BLaER1 treated with 17β-estradiol and CSF1 and Interleukin-3, amounts not matched to agents 10 nM and 100 nM (cell line): ENCODE results near the gene FATE1.

Experiments
- H3K27ac ChIP-seq, 11 experiments: shearing (Covaris generic); formaldehyde crosslinking; 2 replicates each; pipeline ENCODE4 v1.8.1; 2022
- H3K27me3 ChIP-seq, 11 experiments: shearing (Covaris generic); formaldehyde crosslinking; 2 replicates each; pipeline ENCODE4 v1.8.1; 2022
- H3K36me3 ChIP-seq, 11 experiments: shearing (Covaris generic); formaldehyde crosslinking; 2 replicates each; pipeline ENCODE4 v1.8.1; 2022
- H3K4me1 ChIP-seq, 10 experiments: shearing (Covaris generic); formaldehyde crosslinking; 2 replicates each; pipeline ENCODE4 v1.8.1; 2022
- H3K4me2 ChIP-seq, 11 experiments: shearing (Covaris generic); formaldehyde crosslinking; 2 replicates each; pipeline ENCODE4 v1.8.1; 2022
- H3K4me3 ChIP-seq, 10 experiments: shearing (Covaris generic); formaldehyde crosslinking; 2 replicates each; pipeline ENCODE4 v1.8.1; 2022
- H3K9ac ChIP-seq, 11 experiments: shearing (Covaris generic); formaldehyde crosslinking; 2 replicates each; pipeline ENCODE4 v1.8.1; 2022
- H3K9me3 ChIP-seq, 11 experiments: shearing (Covaris generic); formaldehyde crosslinking; replicated peaks in 1 of 11; 2 replicates each; pipeline ENCODE4 v1.8.1; 2022
- H4K20me1 ChIP-seq, 11 experiments: shearing (Covaris generic); formaldehyde crosslinking; 2 replicates each; pipeline ENCODE4 v1.8.1; 2022
- Cebpa-rat ChIP-seq, 11 experiments: shearing (Covaris generic); IDR thresholded peaks; 2 replicates each; pipeline ENCODE4 v1.8.1; 2022

FATE1 gene

GRCh38 chrX:151702026-151702714 lies 13.7 kb upstream of the FATE1 start:
- Histone ChIP-seq H3K9ac (no peak overlapping the region), H3K27me3 (peaks cover 88 to 99% (median 97%) of the 10 kb centered on the region in 11 experiments)

DNA sequence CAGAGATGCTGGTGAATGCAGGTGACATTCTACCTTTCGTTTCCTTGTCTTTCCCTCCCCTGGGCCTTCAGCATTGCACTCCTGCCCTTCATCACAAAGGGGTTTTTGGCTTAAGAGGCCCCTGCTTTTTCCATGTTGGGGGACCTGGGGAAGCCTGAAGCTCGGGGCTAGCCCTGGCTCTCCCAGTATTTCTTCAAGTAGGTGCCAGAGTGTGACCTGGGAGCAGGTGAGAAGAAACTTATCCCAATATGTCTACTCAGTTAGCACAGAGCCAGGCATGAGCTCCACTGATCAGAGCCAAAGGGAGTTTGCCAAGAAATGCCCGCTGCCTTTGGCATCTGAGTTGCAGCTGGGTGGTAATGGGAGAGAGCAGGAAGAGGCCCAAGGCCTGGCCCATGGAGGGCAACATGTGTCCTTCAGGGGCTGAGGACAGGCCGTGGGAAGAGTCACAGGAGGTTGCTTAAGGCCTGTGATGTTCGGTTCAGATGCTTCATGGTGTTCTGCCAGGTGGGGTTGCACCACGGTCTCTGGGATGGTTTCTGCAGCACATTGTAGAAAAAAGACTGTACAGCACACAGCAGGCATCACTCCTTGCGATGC lies 13.0 kb upstream of the FATE1 start:
- TF ChIP-seq Cebpa-rat (IDR thresholded peaks at IDR 0.05), result no peak
- no peak overlapping the region for H3K4me2 ChIP-seq
- no peak overlapping the region for H3K9ac ChIP-seq
- H4K20me1 ChIP-seq, result no peaks in the 10 kb centered on the region; a peak in 5 of 22 replicates
- no peak overlapping the region for H3K4me3 ChIP-seq
- H3K9me3 ChIP-seq, result no peaks in the 10 kb centered on the region; a peak in 1 of 22 replicates
- H3K27me3 ChIP-seq, result peaks cover 90 to 100% (median 99%) of the 10 kb centered on the region in 11 experiments
- no peak overlapping the region for H3K27ac ChIP-seq
- H3K4me1 ChIP-seq, result no peaks in the 10 kb centered on the region
- H3K36me3 ChIP-seq, result no peaks in the 10 kb centered on the region

More at GRCh38 chrX:151702026-151702714, 13.7 kb upstream of the FATE1 start:
- H3K4me3 ChIP-seq, result no peak overlapping the region
- no peaks in the 10 kb centered on the region for H3K36me3 ChIP-seq
- no peaks in the 10 kb centered on the region; a peak in 5 of 22 replicates for H4K20me1 ChIP-seq
- H3K27ac ChIP-seq, result no peak overlapping the region
- H3K4me1 ChIP-seq, result no peaks in the 10 kb centered on the region
- no peak overlapping the region for H3K4me2 ChIP-seq
- H3K9me3 ChIP-seq, result no peaks in the 10 kb centered on the region; a peak in 1 of 22 replicates
- no peak for TF ChIP-seq Cebpa-rat (IDR thresholded peaks at IDR 0.05)

DNA sequence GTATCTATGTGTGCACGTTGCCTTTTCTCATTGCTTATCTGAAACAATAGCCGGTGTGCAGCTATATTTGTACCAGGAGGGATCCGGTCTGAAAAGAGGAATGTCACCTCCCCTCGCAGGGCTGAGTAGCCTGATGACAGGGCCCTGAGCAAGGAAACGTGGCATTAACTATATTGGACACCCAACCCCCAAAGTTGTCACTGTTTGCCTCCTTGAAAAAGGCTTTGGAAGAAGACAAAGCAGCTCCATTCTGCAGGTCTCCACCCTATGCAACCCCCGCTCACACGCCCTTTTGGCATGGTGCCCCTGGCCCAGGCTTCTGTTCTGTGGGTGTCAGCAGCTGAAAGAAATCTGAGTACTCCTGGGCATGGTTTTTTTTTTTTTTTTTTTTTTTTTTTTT lies 12.3 kb upstream of the FATE1 start:
- Histone ChIP-seq H3K4me3 (no peak overlapping the region), H4K20me1 (no peaks in the 10 kb centered on the region; a peak in 5 of 22 replicates), H3K9me3 (no peaks in the 10 kb centered on the region; a peak in 1 of 22 replicates), H3K27me3 (peaks cover 83 to 100% (median 98%) of the 10 kb centered on the region in 11 experiments), H3K27ac (no peak overlapping the region), H3K9ac (no peak overlapping the region), H3K4me2 (no peak overlapping the region), H3K4me1 (no peaks in the 10 kb centered on the region), H3K36me3 (no peaks in the 10 kb centered on the region)
- no peak for TF ChIP-seq Cebpa-rat (IDR thresholded peaks at IDR 0.05)

- no peak for TF ChIP-seq Cebpa-rat (IDR thresholded peaks at IDR 0.05)
- H3K9ac ChIP-seq, result no peak overlapping the region
Observed at GRCh38 chrX:151704041-151704663, 11.7 kb upstream of the FATE1 start.

DNA sequence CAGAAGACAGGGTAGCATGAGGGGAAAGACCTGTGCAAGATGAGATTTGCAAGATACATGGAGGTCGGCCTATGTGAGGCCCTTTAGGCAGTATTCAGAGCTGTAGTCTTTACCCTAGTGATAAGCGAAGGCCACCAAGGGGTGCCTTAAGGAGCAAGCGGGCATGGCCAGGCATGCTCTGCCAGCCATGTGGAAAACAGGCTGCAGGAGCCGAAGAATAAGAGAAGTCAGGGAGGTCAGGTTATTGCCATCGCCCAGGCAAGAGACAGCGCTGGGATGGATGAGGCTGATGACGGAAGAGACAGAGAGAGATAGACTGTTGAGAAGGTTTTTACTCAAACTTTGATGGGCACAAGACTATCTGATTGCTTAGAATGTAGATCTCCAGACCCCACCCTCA lies 7.0 kb upstream of the FATE1 start:
- Histone ChIP-seq H3K4me1 (peaks cover 9 to 27% (median 22%) of the 10 kb centered on the region in 10 experiments; a peak in 19 of 20 replicates), H3K9me3 (no peaks in the 10 kb centered on the region)
- TF ChIP-seq Cebpa-rat (IDR thresholded peaks at IDR 0.05), result no peak

More at GRCh38 chrX:151704041-151704663, 11.7 kb upstream of the FATE1 start:
- Histone ChIP-seq H3K4me3 (no peak overlapping the region), H3K9me3 (no peaks in the 10 kb centered on the region), H3K36me3 (no peaks in the 10 kb centered on the region), H4K20me1 (no peaks in the 10 kb centered on the region; a peak in 5 of 22 replicates), H3K27me3 (peaks cover 79 to 100% (median 97%) of the 10 kb centered on the region in 11 experiments), H3K27ac (no peak overlapping the region), H3K4me1 (no peaks in the 10 kb centered on the region), H3K4me2 (no peak overlapping the region)

DNA sequence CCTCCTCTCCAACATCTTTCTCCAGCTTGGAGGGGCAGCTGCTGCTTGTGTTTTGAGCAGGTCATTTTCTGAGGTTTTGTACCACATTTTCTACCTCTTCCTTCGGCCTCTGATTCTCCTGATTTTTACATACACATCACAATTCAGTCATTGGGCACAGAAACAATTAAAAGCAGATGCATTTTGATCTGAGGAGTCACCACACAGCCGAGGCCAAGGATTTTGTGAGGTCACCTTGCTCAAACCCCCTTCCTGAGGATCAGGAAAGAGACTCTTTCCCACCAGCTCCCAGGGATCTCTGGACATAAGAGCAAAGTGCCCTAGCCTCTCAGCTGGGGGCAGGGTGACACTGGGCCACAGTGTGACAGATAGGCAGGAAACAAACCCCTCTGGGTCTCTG lies 5.4 kb upstream of the FATE1 start:
- no peaks in the 10 kb centered on the region for H3K36me3 ChIP-seq
- no peak overlapping the region for H3K4me3 ChIP-seq
- no peak overlapping the region for H3K9ac ChIP-seq
- H3K4me2 ChIP-seq, result peak overlapping the region in 8 of 11 experiments; percentile 40 to 66 (median 57); a peak in 13 of 22 replicates
- H3K27me3 ChIP-seq, result peaks cover 73 to 100% (median 97%) of the 10 kb centered on the region in 11 experiments
- no peak overlapping the region for H3K27ac ChIP-seq
- H4K20me1 ChIP-seq, result peaks cover 0 to 4% (median 0%) of the 10 kb centered on the region in 11 experiments; a peak in 2 of 22 replicates
- peaks cover 9 to 32% (median 28%) of the 10 kb centered on the region in 10 experiments; a peak in 19 of 20 replicates for H3K4me1 ChIP-seq
- TF ChIP-seq Cebpa-rat (IDR thresholded peaks at IDR 0.05), result no peak
- no peaks in the 10 kb centered on the region for H3K9me3 ChIP-seq

More for the DNA sequence above, 7.0 kb upstream of the FATE1 start:
- Histone ChIP-seq H3K36me3 (no peaks in the 10 kb centered on the region), H3K4me2 (no peak overlapping the region), H3K4me3 (no peak overlapping the region), H4K20me1 (peaks cover 0 to 4% (median 0%) of the 10 kb centered on the region in 11 experiments; a peak in 2 of 22 replicates), H3K27me3 (peaks cover 75 to 100% (median 98%) of the 10 kb centered on the region in 11 experiments), H3K9ac (no peak overlapping the region), H3K27ac (no peak overlapping the region)

- Histone ChIP-seq H3K27me3 (peaks cover 73 to 100% (median 97%) of the 10 kb centered on the region in 11 experiments), H3K9me3 (no peaks in the 10 kb centered on the region)
Observed at GRCh38 chrX:151711154-151711553, 4.7 kb upstream of the FATE1 start.

DNA sequence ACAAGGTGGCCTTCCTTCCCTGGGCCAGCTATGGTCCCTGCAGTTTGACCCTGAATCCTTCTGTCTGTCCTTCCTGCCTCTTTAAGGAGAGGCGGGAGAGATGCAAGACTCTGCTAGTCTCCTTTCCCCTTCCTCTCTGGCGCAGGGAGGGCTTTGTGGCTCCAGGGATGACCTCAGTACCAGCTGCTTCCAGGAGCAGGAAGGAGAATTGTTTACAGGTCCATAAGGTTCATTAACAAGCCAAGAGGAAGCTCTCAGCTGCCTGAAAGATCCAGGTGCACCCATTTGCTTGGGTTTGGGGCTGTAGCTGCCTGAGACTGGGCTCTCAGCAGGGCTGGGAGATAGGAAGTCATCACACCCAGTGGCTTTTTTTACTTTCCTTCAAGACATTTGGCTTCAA lies 4.0 kb upstream of the FATE1 start:
- no peak overlapping the region for H3K4me3 ChIP-seq
- TF ChIP-seq Cebpa-rat (IDR thresholded peaks at IDR 0.05), result no peak
- peak overlapping the region in 4 of 11 experiments; percentile 13 to 23 (median 18); a peak in 4 of 22 replicates for H3K27ac ChIP-seq
- no peaks in the 10 kb centered on the region for H3K9me3 ChIP-seq
- H3K27me3 ChIP-seq, result peaks cover 73 to 100% (median 97%) of the 10 kb centered on the region in 11 experiments
- 0 out of 22 replicates have a peak overlapping the region, but pooled peaks of 1 of the 11 experiments have one; percentile 16 for H3K9ac ChIP-seq
- H4K20me1 ChIP-seq, result peaks cover 0 to 9% (median 0%) of the 10 kb centered on the region in 11 experiments; a peak in 3 of 22 replicates
- H3K4me2 ChIP-seq, result peak overlapping the region; percentile 6 to 66 (median 55); a peak in 19 of 22 replicates
- no peaks in the 10 kb centered on the region for H3K36me3 ChIP-seq
- peaks cover 9 to 32% (median 28%) of the 10 kb centered on the region in 10 experiments; a peak in 19 of 20 replicates for H3K4me1 ChIP-seq

More at GRCh38 chrX:151711154-151711553, 4.7 kb upstream of the FATE1 start:
- Histone ChIP-seq H3K4me2 (peak overlapping the region; percentile 16 to 66 (median 55); a peak in 20 of 22 replicates), H3K9ac (0 out of 22 replicates have a peak overlapping the region, but pooled peaks of 1 of the 11 experiments have one; percentile 16), H4K20me1 (peaks cover 0 to 7% (median 0%) of the 10 kb centered on the region in 11 experiments; a peak in 3 of 22 replicates), H3K4me3 (no peak overlapping the region), H3K4me1 (peaks cover 9 to 32% (median 28%) of the 10 kb centered on the region in 10 experiments; a peak in 19 of 20 replicates), H3K36me3 (no peaks in the 10 kb centered on the region), H3K27ac (peak overlapping the region in 4 of 11 experiments; percentile 13 to 23 (median 18); a peak in 5 of 22 replicates)
- no peak for TF ChIP-seq Cebpa-rat (IDR thresholded peaks at IDR 0.05)
